Esophagus muscularis mucosa (tissue), 3 donors: ENCODE results near the gene TRDN.

ENCODE experiments used
- POLR2AphosphoS5 ChIP-seq, 2 donors: sonication (generic); formaldehyde crosslinking; IDR thresholded peaks; one replicate each; pipeline ENCODE4 v1.6.1; 2017; ENCODE audit warnings: antibody characterized with exemption in 2 of 2
- TF ChIP-seq, protein P1 (sequence below), 3 experiments: fragments of 200-600 bp in 2 of 3; fragments of 450-650 bp in 1 of 3; sonication (generic) in 2 of 3; IDR thresholded peaks; one replicate each; pipeline ENCODE4 v1.5.1; 2017 to 2019; ENCODE audit warnings: antibody characterized with exemption in 3 of 3, mild to moderate bottlenecking in 2 of 3, moderate library complexity in 1 of 3

DNA sequence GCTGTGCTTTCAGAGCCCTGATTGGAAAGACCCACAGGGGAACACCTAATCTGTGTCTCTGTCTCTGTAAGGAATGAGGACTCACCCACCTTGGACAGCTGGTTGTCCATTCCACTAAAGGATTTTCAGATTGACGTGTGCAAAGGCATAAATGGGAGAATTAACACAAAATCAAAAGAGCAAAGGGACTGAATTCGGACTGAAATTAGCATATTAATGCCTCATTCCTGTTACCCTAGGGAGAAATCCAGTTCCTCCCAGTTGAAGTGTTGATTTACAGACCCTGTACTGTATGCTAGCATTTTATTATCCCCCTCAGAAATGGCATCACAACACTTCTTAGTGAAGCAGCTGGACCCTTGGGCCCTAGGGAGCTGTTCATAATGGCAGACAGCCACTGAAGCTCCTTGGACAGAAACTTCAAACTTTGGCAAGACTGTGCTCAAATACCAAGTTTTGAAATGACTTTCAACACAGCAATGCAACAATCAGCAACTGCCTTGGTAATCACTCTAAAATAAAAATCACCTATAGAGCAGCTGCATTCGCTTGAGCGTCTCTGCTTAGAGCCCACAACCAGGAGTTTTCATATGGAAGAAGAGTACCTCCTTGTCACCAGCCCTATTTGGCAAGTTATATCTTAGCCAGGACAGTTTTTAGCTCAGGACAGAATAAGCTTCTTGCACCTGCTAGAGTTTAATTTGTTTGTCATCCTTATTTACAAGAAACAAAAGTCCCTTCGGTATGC lies 118.1 kb downstream of the TRDN start:
- TF ChIP-seq, protein P1, sequence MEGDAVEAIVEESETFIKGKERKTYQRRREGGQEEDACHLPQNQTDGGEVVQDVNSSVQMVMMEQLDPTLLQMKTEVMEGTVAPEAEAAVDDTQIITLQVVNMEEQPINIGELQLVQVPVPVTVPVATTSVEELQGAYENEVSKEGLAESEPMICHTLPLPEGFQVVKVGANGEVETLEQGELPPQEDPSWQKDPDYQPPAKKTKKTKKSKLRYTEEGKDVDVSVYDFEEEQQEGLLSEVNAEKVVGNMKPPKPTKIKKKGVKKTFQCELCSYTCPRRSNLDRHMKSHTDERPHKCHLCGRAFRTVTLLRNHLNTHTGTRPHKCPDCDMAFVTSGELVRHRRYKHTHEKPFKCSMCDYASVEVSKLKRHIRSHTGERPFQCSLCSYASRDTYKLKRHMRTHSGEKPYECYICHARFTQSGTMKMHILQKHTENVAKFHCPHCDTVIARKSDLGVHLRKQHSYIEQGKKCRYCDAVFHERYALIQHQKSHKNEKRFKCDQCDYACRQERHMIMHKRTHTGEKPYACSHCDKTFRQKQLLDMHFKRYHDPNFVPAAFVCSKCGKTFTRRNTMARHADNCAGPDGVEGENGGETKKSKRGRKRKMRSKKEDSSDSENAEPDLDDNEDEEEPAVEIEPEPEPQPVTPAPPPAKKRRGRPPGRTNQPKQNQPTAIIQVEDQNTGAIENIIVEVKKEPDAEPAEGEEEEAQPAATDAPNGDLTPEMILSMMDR (IDR thresholded peaks at IDR 0.05): no peak
- TF ChIP-seq POLR2AphosphoS5 (IDR thresholded peaks at IDR 0.05): no peak
